HEK293T (cell line): Measurements from ENCODE around the gene PAK4.

Experiments
- ARNT ChIP-seq: fragments of 450-650 bp; IDR thresholded peaks from 2 replicates; pipeline ENCODE4 v1.6.1; 2017; ENCODE audit warnings: mild to moderate bottlenecking
- ELF4 ChIP-seq: fragments of 450-650 bp; IDR thresholded peaks from 2 replicates; pipeline ENCODE4 v1.6.1; 2017; ENCODE audit warnings: antibody characterized with exemption
- FOXA1 ChIP-seq: fragments of 450-650 bp; IDR thresholded peaks from 2 replicates; pipeline ENCODE4 v1.6.1; 2016; ENCODE audit warnings: mild to moderate bottlenecking
- FOXK2 ChIP-seq: fragments of 450-650 bp; IDR thresholded peaks from 2 replicates; pipeline ENCODE4 v1.6.1; 2016; ENCODE audit warnings: mild to moderate bottlenecking
- FOXM1 ChIP-seq: fragments of 450-650 bp; IDR thresholded peaks from 2 replicates; pipeline ENCODE4 v1.6.1; 2017; ENCODE audit warnings: mild to moderate bottlenecking, borderline replicate concordance
- NFRKB ChIP-seq: fragments of 450-650 bp; IDR thresholded peaks from 2 replicates; pipeline ENCODE4 v1.6.1; 2016; ENCODE audit warnings: mild to moderate bottlenecking, moderate library complexity
- SP1 ChIP-seq: fragments of 450-650 bp; IDR thresholded peaks from 2 replicates; pipeline ENCODE4 v1.6.1; 2017
- TARDBP ChIP-seq: fragments of 450-650 bp; IDR thresholded peaks from 2 replicates; pipeline ENCODE4 v1.6.1; 2016
- TF ChIP-seq, protein P1 (sequence below): fragments of 450-650 bp; IDR thresholded peaks from 2 replicates; pipeline ENCODE4 v1.6.1; 2016

DNA sequence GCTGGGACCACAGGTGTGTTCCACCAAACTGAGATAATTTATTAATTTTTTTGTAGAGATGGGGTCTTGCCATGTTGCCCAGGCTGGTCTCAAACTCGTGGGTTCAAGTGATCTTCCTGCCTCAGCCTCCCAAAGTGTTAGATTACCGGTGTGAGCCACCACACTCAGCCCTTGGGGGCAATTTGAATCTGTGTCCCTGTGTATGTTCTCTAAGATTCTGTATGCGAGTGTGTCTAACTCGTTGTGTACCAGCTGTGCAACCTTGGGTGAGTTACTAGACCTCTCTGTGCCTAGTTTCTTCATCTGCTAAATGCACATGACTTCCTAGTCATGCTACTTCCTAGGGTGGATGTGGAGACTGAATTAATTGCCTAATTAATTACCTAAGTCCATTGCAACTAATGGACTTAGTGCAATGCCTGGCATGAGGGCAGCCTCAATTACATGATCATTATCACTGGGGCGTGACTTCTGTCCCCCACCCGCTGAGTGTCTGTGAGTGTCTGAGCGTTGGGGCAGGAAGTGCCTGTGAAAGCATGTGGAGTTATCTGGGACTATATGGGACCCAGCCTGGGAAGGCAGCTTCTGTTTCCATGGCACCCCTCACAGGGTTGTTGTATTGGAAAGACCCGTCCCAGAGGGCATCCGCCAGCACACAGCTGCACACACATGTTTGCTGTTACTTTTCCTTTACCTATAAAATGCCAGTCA, 69.4 kb downstream of the PAK4 start:
- TF ChIP-seq ARNT (no peak), FOXA1 (no peak), FOXM1 (no peak), FOXK2 (no peak), NFRKB (no peak), SP1 (no peak), ELF4 (no peak), TARDBP (no peak)
- TF ChIP-seq, protein P1, sequence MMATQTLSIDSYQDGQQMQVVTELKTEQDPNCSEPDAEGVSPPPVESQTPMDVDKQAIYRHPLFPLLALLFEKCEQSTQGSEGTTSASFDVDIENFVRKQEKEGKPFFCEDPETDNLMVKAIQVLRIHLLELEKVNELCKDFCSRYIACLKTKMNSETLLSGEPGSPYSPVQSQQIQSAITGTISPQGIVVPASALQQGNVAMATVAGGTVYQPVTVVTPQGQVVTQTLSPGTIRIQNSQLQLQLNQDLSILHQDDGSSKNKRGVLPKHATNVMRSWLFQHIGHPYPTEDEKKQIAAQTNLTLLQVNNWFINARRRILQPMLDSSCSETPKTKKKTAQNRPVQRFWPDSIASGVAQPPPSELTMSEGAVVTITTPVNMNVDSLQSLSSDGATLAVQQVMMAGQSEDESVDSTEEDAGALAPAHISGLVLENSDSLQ = no peak
